ENCODE data around the gene B2M.

DNA sequence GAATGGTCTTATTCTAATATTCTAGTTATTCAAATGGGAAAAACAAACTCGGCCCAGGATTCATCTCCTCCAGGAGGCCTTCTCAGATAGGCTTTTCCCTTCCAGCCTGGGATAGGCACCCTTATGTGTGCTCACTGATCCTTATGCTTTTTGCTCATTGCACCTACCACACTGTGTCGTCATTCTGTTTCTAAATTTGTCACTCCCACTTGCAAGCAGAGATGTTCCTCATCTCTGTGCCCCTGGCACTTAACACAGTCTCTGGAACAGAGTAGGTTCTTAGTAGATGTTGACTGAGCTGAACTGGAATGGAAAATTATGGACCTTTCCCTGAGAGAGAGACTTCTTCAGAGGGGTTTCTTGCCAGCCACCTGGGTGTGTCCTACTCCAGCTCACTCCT is 29.1 kb upstream of the B2M start:
- TF ChIP-seq, protein P1, sequence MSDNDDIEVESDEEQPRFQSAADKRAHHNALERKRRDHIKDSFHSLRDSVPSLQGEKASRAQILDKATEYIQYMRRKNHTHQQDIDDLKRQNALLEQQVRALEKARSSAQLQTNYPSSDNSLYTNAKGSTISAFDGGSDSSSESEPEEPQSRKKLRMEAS (IDR thresholded peaks at IDR 0.05): no peak
- TF ChIP-seq ZNF230 (CRISPR knock-in tag; IDR thresholded peaks at IDR 0.05) (no peak), CBX2 (IDR thresholded peaks at IDR 0.05; ENCODE audit: low read depth, low read length) (no peak), CBX2 (CRISPR knock-in tag; IDR thresholded peaks at IDR 0.05; ENCODE audit: low read depth) (no peak), SMAD3 (CRISPR knock-in tag; IDR thresholded peaks at IDR 0.05) (no peak), RAD21 (CRISPR knock-in tag; IDR thresholded peaks at IDR 0.05) (no peak), ZBTB10 (CRISPR knock-in tag; IDR thresholded peaks at IDR 0.05; ENCODE audit: borderline replicate concordance) (no peak), SUZ12 (IDR thresholded peaks at IDR 0.05; ENCODE audit: low read depth, low read length) (no peak)
- TF ChIP-seq, protein P2, sequence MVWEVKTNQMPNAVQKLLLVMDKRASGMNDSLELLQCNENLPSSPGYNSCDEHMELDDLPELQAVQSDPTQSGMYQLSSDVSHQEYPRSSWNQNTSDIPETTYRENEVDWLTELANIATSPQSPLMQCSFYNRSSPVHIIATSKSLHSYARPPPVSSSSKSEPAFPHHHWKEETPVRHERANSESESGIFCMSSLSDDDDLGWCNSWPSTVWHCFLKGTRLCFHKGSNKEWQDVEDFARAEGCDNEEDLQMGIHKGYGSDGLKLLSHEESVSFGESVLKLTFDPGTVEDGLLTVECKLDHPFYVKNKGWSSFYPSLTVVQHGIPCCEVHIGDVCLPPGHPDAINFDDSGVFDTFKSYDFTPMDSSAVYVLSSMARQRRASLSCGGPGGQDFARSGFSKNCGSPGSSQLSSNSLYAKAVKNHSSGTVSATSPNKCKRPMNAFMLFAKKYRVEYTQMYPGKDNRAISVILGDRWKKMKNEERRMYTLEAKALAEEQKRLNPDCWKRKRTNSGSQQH (CRISPR knock-in tag; IDR thresholded peaks at IDR 0.05; ENCODE audit: low read depth): no peak
